Lung (tissue), 12 donors: ENCODE measurements around the gene CCER1. TPM values are rescaled to one million over a fixed set of nuclear protein-coding genes. Genes with fewer than 3 reads are reported as not detected.

Experiments used
- ATAC-seq: fragments of 200-7000 bp; cut with Tn5 transposase; one replicate; pipeline ENCODE4 v1.9.1; 2020; ENCODE audit warnings: moderate number of reproducible peaks; ENCODE audit not compliant: insufficient read depth, low FRiP score
- DNase-seq, 3 donors: peaks; one replicate each; pipeline ENCODE4 v3.0.0-alpha.2; 2013 to 2017
- H3K27ac ChIP-seq, 2 donors: one replicate each; pipeline ENCODE4 v1.5.1; 2013; ENCODE audit warnings: mild to moderate bottlenecking in 2 of 2, moderate library complexity in 2 of 2, control low read depth in 1 of 2, inconsistent platforms in 1 of 2, low read depth in 1 of 2, low read length in 1 of 2
- H3K27me3 ChIP-seq, 3 donors: one replicate each; pipeline ENCODE4 v1.5.1; 2013; ENCODE audit warnings: low read length in 2 of 3; ENCODE audit not compliant: control insufficient read depth in 3 of 3, insufficient read depth in 3 of 3
- H3K36me3 ChIP-seq, 4 donors: one replicate each; pipeline ENCODE4 v1.5.1; 2013; ENCODE audit warnings: low read length in 4 of 4, mild to moderate bottlenecking in 1 of 4, moderate library complexity in 1 of 4; ENCODE audit not compliant: control insufficient read depth in 4 of 4, insufficient read depth in 4 of 4
- H3K4me1 ChIP-seq, 5 donors: one replicate each; pipeline ENCODE4 v1.5.1; 2013; ENCODE audit warnings: low read length in 5 of 5, mild to moderate bottlenecking in 2 of 5, moderate library complexity in 1 of 5; ENCODE audit not compliant: control insufficient read depth in 5 of 5, insufficient read depth in 5 of 5
- H3K4me3 ChIP-seq: one replicate; pipeline ENCODE4 v1.5.1; 2013; ENCODE audit warnings: mild to moderate bottlenecking, control low read depth, moderate library complexity
- H3K9ac ChIP-seq, 2 donors: one replicate each; pipeline ENCODE4 v1.5.1; 2013; ENCODE audit warnings: low read length in 2 of 2, control low read depth in 1 of 2; ENCODE audit not compliant: insufficient read depth in 1 of 2
- H3K9me3 ChIP-seq, 4 donors: one replicate each; pipeline ENCODE4 v1.5.1; 2013; ENCODE audit warnings: low read length in 3 of 4, mild to moderate bottlenecking in 1 of 4, moderate library complexity in 1 of 4; ENCODE audit not compliant: control insufficient read depth in 4 of 4, insufficient read depth in 3 of 4
- CTCF ChIP-seq: IDR thresholded peaks from 2 replicates; pipeline ENCODE4 v1.5.1; 2012; ENCODE audit warnings: mild to moderate bottlenecking; ENCODE audit errors: control extremely low read depth, extremely low read depth
- WGBS, 2 donors: extraction: QIAGEN DNeasy Blood & Tissue Kit; methylation state at CpG; one replicate each; pipeline ENCODE4 v1.1.7; 2013; 5-methylcytosine and 5-hydroxymethylcytosine counted together
- polyA plus RNA-seq, 2 donors: library from polyadenylated mRNA; stranded (reverse); fragments of 200-250 nt; gene quantifications; one replicate each; pipeline ENCODE4 v1.2.1, GENCODE V29; 2013
- total RNA-seq, 2 donors: library from RNA; depleted of rRNA in 1 of 2; stranded (reverse); fragments of >200 nt in 1 of 2; gene quantifications; one replicate each; pipeline ENCODE4 v1.2.1, GENCODE V29; 2014 to 2021
- donor health status: control.
- donor health status: control.
- donor health status: Bipolar disorder and iron deficiency.
- donor health status: healthy.
- donor health status: DM: yes; HTN: yes; CAD: no.

CCER1 gene
- total and polyA plus RNA-seq, 4 donors, result not detected

DNA sequence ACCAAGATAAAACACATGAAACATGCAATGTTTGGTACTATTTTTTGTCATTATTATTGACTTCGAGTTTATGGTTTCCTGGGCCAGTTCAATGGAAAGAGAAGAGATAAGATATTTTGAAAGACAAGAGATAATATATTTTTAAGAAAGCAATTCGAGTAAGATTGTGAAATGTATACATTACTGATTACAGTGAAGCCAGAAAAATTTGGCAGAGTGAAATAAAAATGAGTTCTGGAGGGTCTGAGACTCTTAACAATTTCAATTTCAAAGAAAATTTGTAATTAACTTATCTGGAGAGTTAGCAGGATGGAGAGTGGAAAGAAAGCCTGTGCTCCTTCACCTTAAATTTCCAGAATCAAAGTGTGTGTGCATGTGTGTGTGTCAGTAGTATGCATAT lies 17.3 kb downstream of the CCER1 start:
- TF ChIP-seq CTCF, result no peak
- no peak for ATAC-seq

DNA sequence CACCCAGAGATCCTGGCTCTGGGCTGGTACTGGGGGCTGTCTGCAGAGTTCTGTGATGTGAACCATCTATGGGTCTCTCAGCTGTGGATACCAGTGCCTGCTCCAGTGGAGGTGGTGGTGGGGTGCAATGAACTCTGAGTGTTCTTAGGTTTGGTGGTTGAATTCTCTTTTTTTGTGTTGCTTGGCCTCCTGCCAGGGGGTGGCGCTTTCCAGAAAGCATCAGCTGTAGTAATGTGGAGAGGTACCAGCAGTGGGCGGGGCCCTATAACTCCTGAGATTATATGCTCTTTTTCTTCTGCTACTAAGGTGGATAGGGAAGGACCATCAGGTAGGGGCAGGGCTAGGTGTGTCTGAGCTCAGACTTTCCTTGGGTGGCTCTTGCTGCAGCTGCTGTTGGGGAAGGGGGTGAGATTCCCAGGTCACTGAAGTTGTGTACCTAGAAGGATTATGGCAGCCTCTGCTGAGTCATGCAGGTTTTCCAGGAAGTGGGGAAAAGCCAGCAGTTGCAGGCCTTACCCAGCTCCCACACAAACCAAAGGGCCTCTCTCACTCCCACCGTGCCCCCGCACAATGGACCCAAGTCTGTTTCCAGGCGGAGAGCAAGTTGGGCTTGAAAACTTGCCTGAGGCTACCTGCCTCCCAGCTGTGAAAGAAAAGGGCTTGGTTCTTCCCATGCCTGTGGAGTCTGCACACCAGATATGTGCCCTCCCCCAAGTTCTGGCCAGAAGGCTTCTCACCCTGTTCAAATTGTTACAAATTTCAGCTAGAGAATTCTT lies 18.6 kb downstream of the CCER1 start:
- Histone ChIP-seq H3K27ac (no peak overlapping the region), H3K9ac (no peak overlapping the region), H3K4me3 (no peak overlapping the region), H3K9me3 (no peaks in the 10 kb centered on the region), H3K36me3 (no peaks in the 10 kb centered on the region), H3K27me3 (no peaks in the 10 kb centered on the region), H3K4me1 (peaks cover 0 to 33% (median 12%) of the 10 kb centered on the region in 5 donors)
- no peak for TF ChIP-seq CTCF
- no peak for ATAC-seq
- 94 to 97% methylated on average over 5 of the region's 5 CpGs for WGBS, 2 donors
- no peak for DNase-seq

More for the DNA sequence above, 17.3 kb downstream of the CCER1 start:
- no peaks in the 10 kb centered on the region for H3K27me3 ChIP-seq
- H3K9me3 ChIP-seq, result no peaks in the 10 kb centered on the region
- H3K36me3 ChIP-seq, result no peaks in the 10 kb centered on the region
- no peak overlapping the region for H3K27ac ChIP-seq
- peak in 2 of 3 donors; percentile 70 to 79 for DNase-seq
- no peak overlapping the region for H3K9ac ChIP-seq
- H3K4me3 ChIP-seq, result no peak overlapping the region
- peaks cover 0 to 33% (median 12%) of the 10 kb centered on the region in 5 donors for H3K4me1 ChIP-seq
- WGBS, 2 donors, result 55 to 70% methylated on average over 2 of the region's 2 CpGs

DNA sequence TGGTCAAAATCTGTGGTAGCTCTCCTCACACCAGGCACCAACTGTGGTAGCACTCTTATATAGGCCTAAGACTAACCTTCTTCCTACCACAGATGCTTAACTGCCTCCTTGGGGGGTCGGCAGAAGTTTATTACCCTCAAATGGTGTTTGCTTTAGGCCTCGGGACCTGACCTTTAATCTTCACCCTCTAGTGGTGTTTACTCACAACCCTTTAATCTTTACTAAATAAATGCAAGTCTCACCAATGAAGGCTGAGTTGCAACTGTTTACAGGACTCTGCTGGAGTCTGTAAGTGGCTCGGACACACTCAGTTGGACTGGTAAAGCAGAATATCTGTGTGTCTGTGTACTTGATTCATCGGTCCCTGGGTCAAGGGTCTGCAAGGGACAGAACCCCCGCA lies 29.4 kb downstream of the CCER1 start:
- Histone ChIP-seq H3K4me1 (peaks cover 0 to 16% (median 0%) of the 10 kb centered on the region in 5 donors), H3K4me3 (no peak overlapping the region), H3K9ac (no peak overlapping the region), H3K9me3 (peaks cover 0 to 3% (median 0%) of the 10 kb centered on the region in 4 donors), H3K27me3 (no peaks in the 10 kb centered on the region), H3K27ac (no peak overlapping the region), H3K36me3 (no peaks in the 10 kb centered on the region)
- ATAC-seq (no peak), DNase-seq (no peak)
- 65 to 75% methylated on average over 5 of the region's 5 CpGs for WGBS, 2 donors
- TF ChIP-seq CTCF, result no peak
